GM19043 (cell line): Measurements from ENCODE around the gene MTMR1.
A peak's percentile ranks its signal among the peaks of the same experiment; 100 is the strongest.

Source experiments
- ATAC-seq: cut with Tn5 transposase; IDR thresholded peaks from one replicate; pipeline ENCODE4 v1.9.1; 2021; ENCODE audit warnings: low read depth; ENCODE audit not compliant: unreplicated experiment

The MTMR1 gene

GRCh38 chrX:150775569-150776350 lies 82.6 kb downstream of the MTMR1 start:
- no peak for ATAC-seq

GRCh38 chrX:150777328-150777992 lies 84.3 kb downstream of the MTMR1 start:
- no peak for ATAC-seq

DNA sequence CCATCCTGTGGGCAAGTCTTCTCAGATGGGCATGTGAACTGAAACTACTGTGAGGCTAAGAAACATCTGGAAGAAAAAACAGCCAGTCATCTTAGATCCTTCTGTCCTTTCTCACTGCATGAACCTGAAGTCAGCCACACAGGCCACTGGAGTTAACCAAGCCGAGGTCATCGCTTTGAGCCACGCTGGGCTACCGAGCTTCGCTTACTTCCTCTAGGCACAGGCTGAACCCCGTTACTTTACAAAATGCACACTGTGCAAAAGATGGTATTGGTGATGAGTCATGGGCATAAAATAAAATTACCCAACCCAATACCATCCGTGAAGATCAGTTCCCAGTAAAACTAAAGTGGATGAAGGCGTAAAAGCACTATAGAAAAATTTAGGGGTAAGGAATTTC lies 86.2 kb downstream of the MTMR1 start:
- no peak for ATAC-seq

- ATAC-seq: no peak
These were observed 88.5 kb downstream of the MTMR1 start for GRCh38 chrX:150781677-150782076.

- peak; percentile 61 for ATAC-seq
These were observed 96.8 kb downstream of the MTMR1 start for GRCh38 chrX:150790021-150790420.

DNA sequence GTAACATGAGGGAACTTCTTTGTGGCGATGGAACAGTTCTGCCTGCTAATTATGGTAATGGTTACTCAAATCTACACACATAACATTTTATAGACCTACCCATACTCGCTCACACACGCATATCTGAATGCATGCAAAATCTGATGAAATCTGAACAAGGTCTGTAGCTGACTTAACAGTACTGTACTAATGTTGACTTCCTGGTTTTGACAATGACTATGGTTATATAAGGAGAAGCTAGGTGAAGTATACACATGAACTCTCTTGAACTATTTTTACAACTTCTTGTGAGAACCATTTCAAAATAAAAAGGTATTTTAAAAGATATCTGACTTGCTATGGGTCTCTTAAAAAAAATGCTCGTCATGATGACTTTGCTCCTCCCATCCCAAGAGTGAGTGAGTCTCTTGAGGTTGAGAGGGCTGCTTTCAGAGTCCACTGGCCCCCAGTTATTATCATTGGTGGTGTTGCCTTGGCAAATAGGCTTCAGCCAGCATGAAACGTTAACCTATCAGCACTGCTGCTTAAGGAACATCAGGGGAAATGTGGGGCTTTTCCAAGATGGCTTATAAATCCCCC lies 99.8 kb downstream of the MTMR1 start:
- no peak for ATAC-seq

DNA sequence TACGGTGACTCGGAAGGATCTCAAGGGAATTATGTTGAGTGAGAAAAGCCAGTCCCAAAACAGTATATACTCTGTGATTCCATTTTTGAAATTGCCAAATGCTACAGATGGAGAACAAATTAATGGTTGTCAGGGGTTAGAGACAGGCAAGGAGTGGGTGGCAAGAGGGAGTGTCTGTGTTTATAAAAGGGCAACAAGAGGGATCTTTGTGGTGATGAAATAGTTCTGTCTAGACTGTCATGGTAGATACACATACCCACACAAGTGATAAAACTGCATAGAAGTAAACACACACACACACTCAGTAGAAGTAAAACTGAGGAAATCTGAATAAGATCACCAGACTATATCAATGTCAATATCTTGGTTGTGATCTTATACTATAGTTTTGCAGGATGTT lies 112.5 kb downstream of the MTMR1 start:
- ATAC-seq: no peak

- no peak for ATAC-seq
These were observed 113.6 kb downstream of the MTMR1 start for GRCh38 chrX:150806827-150807226.

- no peak for ATAC-seq
These were observed 120.7 kb downstream of the MTMR1 start for GRCh38 chrX:150813922-150814321.
